ENCODE results near the gene CDC42BPA. TPM values are rescaled to one million over a fixed set of nuclear protein-coding genes. Genes with fewer than 3 reads are reported as not detected.

CDC42BPA gene
- total RNA-seq, 1 experiment from 2014 or later, result 25.2 TPM

DNA sequence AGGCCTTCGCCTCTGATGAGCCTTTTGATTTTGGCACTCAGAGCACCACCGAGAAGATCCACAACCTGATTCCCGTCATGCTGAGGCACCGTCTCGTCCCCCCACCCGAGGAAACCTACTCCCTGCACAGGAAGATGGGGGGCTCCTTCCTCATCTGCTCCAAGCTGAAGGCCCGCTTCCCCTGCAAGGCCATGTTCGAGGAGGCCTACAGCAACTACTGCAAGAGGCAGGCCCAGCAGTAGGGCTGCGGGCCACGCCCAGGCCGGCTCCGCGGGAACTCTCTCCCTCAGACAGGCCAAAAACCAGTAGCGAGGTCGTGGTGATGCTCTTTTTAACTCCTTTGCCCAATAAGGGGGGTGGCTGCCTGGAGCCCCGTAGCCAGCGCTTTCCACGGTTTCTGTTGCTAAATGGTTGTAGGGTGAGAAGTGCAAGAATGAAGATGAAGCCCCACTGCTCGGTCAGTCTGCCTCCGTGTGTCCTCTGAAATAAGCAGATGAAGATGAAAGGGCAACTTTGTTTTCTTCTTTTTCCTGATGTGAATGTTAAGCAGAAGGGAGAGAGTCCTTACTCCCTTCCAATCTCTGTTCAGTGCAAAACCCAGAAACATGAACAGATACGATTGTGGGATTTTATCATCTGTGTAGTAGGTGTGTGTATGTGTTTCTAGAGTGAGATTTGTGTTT is 331.7 kb downstream of the CDC42BPA start:
- TF ChIP-seq ZNF532 (CRISPR knock-in tag; IDR thresholded peaks at IDR 0.05; ENCODE audit: borderline replicate concordance) (no peak), AFF4 (CRISPR knock-in tag; IDR thresholded peaks at IDR 0.05; ENCODE audit: borderline replicate concordance) (no peak), RELA (CRISPR knock-in tag; IDR thresholded peaks at IDR 0.05; ENCODE audit: borderline replicate concordance) (no peak), CREM (CRISPR knock-in tag; IDR thresholded peaks at IDR 0.05) (no peak), FOXP1 (CRISPR knock-in tag; IDR thresholded peaks at IDR 0.05; ENCODE audit: borderline replicate concordance) (no peak)
- TF ChIP-seq, protein P1, sequence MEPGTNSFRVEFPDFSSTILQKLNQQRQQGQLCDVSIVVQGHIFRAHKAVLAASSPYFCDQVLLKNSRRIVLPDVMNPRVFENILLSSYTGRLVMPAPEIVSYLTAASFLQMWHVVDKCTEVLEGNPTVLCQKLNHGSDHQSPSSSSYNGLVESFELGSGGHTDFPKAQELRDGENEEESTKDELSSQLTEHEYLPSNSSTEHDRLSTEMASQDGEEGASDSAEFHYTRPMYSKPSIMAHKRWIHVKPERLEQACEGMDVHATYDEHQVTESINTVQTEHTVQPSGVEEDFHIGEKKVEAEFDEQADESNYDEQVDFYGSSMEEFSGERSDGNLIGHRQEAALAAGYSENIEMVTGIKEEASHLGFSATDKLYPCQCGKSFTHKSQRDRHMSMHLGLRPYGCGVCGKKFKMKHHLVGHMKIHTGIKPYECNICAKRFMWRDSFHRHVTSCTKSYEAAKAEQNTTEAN (CRISPR knock-in tag; IDR thresholded peaks at IDR 0.05), result no peak
- TF ChIP-seq, protein P2, sequence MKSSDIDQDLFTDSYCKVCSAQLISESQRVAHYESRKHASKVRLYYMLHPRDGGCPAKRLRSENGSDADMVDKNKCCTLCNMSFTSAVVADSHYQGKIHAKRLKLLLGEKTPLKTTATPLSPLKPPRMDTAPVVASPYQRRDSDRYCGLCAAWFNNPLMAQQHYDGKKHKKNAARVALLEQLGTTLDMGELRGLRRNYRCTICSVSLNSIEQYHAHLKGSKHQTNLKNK (CRISPR knock-in tag; IDR thresholded peaks at IDR 0.05), result no peak
- TF ChIP-seq, protein P3, sequence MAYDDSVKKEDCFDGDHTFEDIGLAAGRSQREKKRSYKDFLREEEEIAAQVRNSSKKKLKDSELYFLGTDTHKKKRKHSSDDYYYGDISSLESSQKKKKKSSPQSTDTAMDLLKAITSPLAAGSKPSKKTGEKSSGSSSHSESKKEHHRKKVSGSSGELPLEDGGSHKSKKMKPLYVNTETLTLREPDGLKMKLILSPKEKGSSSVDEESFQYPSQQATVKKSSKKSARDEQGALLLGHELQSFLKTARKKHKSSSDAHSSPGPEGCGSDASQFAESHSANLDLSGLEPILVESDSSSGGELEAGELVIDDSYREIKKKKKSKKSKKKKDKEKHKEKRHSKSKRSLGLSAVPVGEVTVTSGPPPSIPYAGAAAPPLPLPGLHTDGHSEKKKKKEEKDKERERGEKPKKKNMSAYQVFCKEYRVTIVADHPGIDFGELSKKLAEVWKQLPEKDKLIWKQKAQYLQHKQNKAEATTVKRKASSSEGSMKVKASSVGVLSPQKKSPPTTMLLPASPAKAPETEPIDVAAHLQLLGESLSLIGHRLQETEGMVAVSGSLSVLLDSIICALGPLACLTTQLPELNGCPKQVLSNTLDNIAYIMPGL (CRISPR knock-in tag; IDR thresholded peaks at IDR 0.05), result no peak
- POLR2A ChIA-PET, result no interaction called here
- CTCF ChIA-PET, result no interaction called here
- H3K4me3 Mint-ChIP-seq, result no peak overlapping the region
- no peak for DNase-seq (ENCODE audit: low spot score)
- ATAC-seq, result no peak
- peaks cover 12% of the 10 kb centered on the region for H3K4me1 Mint-ChIP-seq
- H3K36me3 Mint-ChIP-seq, result peaks cover 17% of the 10 kb centered on the region
- no peak overlapping the region; the same call in 1 of the 2 replicates for H3K27ac Mint-ChIP-seq
- no peaks in the 10 kb centered on the region for H3K9me3 Mint-ChIP-seq
- H3K27me3 Mint-ChIP-seq (ENCODE audit: low read depth), result no peaks in the 10 kb centered on the region

DNA sequence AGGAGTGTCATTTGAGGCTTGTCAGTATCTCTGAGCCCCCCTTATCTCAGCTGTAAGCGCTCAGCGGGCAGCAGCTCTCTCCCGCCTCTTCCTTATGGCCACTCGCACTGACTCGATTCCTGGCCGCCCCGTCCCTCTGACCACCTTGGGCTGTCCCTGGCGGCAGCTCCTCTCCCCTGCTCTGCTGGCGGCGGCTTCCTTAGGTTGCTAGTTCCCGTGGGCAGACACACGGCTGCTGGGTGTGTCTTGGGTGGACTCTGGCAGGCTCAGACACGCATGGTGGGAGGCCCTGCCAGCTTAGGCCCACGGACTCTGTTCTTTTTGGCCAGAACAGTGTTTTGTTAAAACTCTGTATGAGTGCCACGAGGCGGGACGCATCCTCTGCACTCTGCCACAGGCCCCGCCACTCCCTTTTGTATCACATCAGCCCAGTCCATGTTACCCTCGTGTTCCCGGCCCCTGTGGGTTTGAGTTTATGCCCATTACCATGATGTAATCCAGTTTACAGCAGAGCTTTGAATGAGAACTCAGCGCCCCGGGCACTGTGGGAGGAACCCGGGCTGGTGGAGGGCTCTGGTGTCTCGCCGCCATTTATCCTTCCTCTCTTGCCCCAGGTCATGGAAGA is 332.3 kb downstream of the CDC42BPA start:
- Mint-ChIP-seq H3K4me1 (peaks cover 12% of the 10 kb centered on the region), H3K9me3 (no peaks in the 10 kb centered on the region), H3K36me3 (peaks cover 17% of the 10 kb centered on the region)
- no peak for TF ChIP-seq NR2C2 (CRISPR knock-in tag; IDR thresholded peaks at IDR 0.05)
- TF ChIP-seq SOX15 (CRISPR knock-in tag; IDR thresholded peaks at IDR 0.05), result no peak
- TF ChIP-seq STAT6 (CRISPR knock-in tag; conservative IDR thresholded peaks at IDR 0.05; ENCODE audit: low read depth), result no peak
- no peak for TF ChIP-seq ZNF263 (CRISPR knock-in tag; IDR thresholded peaks at IDR 0.05; ENCODE audit: low read depth)
- no peak for TF ChIP-seq RORB (CRISPR knock-in tag; IDR thresholded peaks at IDR 0.05)
- no peak for TF ChIP-seq ZNF423 (CRISPR knock-in tag; IDR thresholded peaks at IDR 0.05)
- TF ChIP-seq NR1H2 (CRISPR knock-in tag; IDR thresholded peaks at IDR 0.05), result no peak
- no peak for TF ChIP-seq FOXP1 (CRISPR knock-in tag; IDR thresholded peaks at IDR 0.05; ENCODE audit: borderline replicate concordance)
- no peak for TF ChIP-seq MXD4 (CRISPR knock-in tag; IDR thresholded peaks at IDR 0.05; ENCODE audit: borderline replicate concordance)
- TF ChIP-seq SP1 (CRISPR knock-in tag; conservative IDR thresholded peaks at IDR 0.05), result no peak

More for the DNA sequence above, 332.3 kb downstream of the CDC42BPA start:
- POLR2A ChIA-PET, result no interaction called here
- DNase-seq (ENCODE audit: low spot score), result no peak
- CTCF ChIA-PET, result interaction anchor here (1.3 kb wide), 1 partner anchor 10 kb away, joined by 3 read pairs; no protein-coding TSS in a partner anchor
- no peak for ATAC-seq
- Mint-ChIP-seq H3K27me3 (ENCODE audit: low read depth) (no peaks in the 10 kb centered on the region), H3K4me3 (no peak overlapping the region), H3K27ac (no peak overlapping the region)
